HepG2 (cell line): ENCODE measurements around the gene TUBB3. TPM values are rescaled to one million over a fixed set of nuclear protein-coding genes. Genes with fewer than 3 reads are reported as not detected.

Experiments used
- HNRNPL ChIP-seq: fragments of 200-400 bp; formaldehyde crosslinking; IDR thresholded peaks from 2 replicates; pipeline ENCODE4 v1.6.1; 2017; ENCODE audit warnings: mild to moderate bottlenecking, low read depth, low read length
- NR2F2 ChIP-seq: IDR thresholded peaks from 2 replicates; pipeline ENCODE4 v1.6.1; 2012; ENCODE audit warnings: low read depth, inconsistent platforms, borderline replicate concordance
- ZC3H4 ChIP-seq: sonication (generic); formaldehyde crosslinking; IDR thresholded peaks from 2 replicates; pipeline ENCODE4 v1.4.0; 2020; ENCODE audit warnings: missing genetic modification reagents, borderline replicate concordance
- ZFP36L2 ChIP-seq: sonication (generic); formaldehyde crosslinking; IDR thresholded peaks from 2 replicates; pipeline ENCODE4 v1.4.0; 2020; ENCODE audit warnings: missing genetic modification reagents
- ZNF205 ChIP-seq: IDR thresholded peaks from 2 replicates; pipeline ENCODE4 v1.6.1; 2018; ENCODE audit warnings: missing biosample characterization, missing genetic modification reagents
- ZNF563 ChIP-seq: sonication (generic); formaldehyde crosslinking; IDR thresholded peaks from 2 replicates; pipeline ENCODE4 v1.8.0; 2022; ENCODE audit warnings: mild to moderate bottlenecking, moderate library complexity, missing genetic modification reagents
- ZNF841 ChIP-seq: sonication (generic); formaldehyde crosslinking; IDR thresholded peaks from 2 replicates; pipeline ENCODE4 v1.8.1; 2023; ENCODE audit warnings: missing genetic modification reagents, borderline replicate concordance
- polyA plus RNA-seq, 8 experiments: library from polyadenylated mRNA; depleted of rRNA in 3 of 8; stranded (reverse) in 7 of 8; unstranded in 1 of 8; fragments of >200 nt; fragmentation: Illumina TruSeq in 4 of 8; extraction: Trizol in 4 of 8; gene quantifications; 2 replicates each; pipeline versions ENCODE4 v1.2.1 to v1.2.3, GENCODE V29; 2011 to 2016; ENCODE audit warnings: low read depth in 4 of 8, missing spikeins in 1 of 8, mixed read lengths in 1 of 8; ENCODE audit not compliant: insufficient read depth in 1 of 8
- total RNA-seq, 5 experiments: library from RNA; depleted of rRNA; stranded (reverse); fragments of >200 nt; fragmentation: Illumina TruSeq; extraction: Trizol; gene quantifications; 2 replicates each; pipeline ENCODE4 v1.2.3, GENCODE V29; 2016; ENCODE audit warnings: low read depth in 1 of 5
- TF ChIP-seq, protein P1 (sequence below): sonication (generic); formaldehyde crosslinking; IDR thresholded peaks from 2 replicates; pipeline ENCODE4 v1.4.0; 2020; ENCODE audit warnings: mild to moderate bottlenecking, missing genetic modification reagents, borderline replicate concordance
- TF ChIP-seq, protein P2 (sequence below), 2 experiments: sonication (generic) in 1 of 2; formaldehyde crosslinking in 1 of 2; IDR thresholded peaks; 2 replicates each; pipeline versions ENCODE4 v1.5.1 to v1.6.1; 2011 to 2020; ENCODE audit warnings: borderline replicate concordance in 1 of 2, low read depth in 1 of 2, low read length in 1 of 2, mild to moderate bottlenecking in 1 of 2, missing genetic modification reagents in 1 of 2, moderate library complexity in 1 of 2
- TF ChIP-seq, protein P3 (sequence below): sonication (generic); formaldehyde crosslinking; IDR thresholded peaks from 2 replicates; pipeline ENCODE4 v1.8.1; 2023; ENCODE audit warnings: missing genetic modification reagents, mild to moderate bottlenecking, borderline replicate concordance
- TF ChIP-seq, protein P4 (sequence below): sonication (generic); formaldehyde crosslinking; IDR thresholded peaks from 2 replicates; pipeline ENCODE4 v1.4.0; 2020; ENCODE audit warnings: missing genetic modification reagents
- TF ChIP-seq, protein P5 (sequence below): IDR thresholded peaks from 2 replicates; pipeline ENCODE4 v1.4.0; 2020; ENCODE audit warnings: mild to moderate bottlenecking, missing genetic modification reagents

The TUBB3 gene
- total and polyA plus RNA-seq, 2 of the 13 experiments (the other 11 are each of a cell fraction or from before 2014, with no cell fraction given) = 110 to 185 TPM

DNA sequence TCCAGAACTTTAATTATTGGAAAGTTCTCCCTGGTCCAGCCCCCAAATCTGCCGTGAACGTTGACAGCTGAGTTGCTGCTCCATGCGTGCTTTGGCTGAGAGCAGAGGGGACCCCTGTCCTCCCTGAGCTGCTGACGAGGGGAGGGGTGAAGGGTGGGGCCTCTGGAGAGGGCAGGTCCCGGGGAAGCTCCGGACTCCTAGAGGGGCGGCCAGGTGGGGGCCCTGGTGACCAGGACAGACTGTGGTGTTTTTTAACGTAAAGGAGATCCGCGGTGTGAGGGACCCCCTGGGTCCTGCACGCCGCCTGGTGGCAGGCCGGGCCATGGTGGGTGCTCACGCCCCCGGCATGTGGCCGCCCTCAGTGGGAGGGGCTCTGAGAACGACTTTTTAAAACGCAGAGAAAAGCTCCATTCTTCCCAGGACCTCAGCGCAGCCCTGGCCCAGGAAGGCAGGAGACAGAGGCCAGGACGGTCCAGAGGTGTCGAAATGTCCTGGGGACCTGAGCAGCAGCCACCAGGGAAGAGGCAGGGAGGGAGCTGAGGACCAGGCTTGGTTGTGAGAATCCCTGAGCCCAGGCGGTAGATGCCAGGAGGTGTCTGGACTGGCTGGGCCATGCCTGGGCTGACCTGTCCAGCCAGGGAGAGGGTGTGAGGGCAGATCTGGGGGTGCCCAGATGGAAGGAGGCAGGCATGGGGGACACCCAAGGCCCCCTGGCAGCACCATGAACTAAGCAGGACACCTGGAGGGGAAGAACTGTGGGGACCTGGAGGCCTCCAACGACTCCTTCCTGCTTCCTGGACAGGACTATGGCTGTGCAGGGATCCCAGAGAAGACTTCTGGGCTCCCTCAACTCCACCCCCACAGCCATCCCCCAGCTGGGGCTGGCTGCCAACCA is 4.4 kb upstream of the TUBB3 start, which contains the start of gene MC1R (continued):
- TF ChIP-seq, protein P1, sequence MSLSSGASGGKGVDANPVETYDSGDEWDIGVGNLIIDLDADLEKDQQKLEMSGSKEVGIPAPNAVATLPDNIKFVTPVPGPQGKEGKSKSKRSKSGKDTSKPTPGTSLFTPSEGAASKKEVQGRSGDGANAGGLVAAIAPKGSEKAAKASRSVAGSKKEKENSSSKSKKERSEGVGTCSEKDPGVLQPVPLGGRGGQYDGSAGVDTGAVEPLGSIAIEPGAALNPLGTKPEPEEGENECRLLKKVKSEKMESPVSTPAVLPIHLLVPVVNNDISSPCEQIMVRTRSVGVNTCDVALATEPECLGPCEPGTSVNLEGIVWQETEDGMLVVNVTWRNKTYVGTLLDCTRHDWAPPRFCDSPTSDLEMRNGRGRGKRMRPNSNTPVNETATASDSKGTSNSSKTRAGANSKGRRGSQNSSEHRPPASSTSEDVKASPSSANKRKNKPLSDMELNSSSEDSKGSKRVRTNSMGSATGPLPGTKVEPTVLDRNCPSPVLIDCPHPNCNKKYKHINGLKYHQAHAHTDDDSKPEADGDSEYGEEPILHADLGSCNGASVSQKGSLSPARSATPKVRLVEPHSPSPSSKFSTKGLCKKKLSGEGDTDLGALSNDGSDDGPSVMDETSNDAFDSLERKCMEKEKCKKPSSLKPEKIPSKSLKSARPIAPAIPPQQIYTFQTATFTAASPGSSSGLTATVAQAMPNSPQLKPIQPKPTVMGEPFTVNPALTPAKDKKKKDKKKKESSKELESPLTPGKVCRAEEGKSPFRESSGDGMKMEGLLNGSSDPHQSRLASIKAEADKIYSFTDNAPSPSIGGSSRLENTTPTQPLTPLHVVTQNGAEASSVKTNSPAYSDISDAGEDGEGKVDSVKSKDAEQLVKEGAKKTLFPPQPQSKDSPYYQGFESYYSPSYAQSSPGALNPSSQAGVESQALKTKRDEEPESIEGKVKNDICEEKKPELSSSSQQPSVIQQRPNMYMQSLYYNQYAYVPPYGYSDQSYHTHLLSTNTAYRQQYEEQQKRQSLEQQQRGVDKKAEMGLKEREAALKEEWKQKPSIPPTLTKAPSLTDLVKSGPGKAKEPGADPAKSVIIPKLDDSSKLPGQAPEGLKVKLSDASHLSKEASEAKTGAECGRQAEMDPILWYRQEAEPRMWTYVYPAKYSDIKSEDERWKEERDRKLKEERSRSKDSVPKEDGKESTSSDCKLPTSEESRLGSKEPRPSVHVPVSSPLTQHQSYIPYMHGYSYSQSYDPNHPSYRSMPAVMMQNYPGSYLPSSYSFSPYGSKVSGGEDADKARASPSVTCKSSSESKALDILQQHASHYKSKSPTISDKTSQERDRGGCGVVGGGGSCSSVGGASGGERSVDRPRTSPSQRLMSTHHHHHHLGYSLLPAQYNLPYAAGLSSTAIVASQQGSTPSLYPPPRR (CRISPR knock-in tag) = 0 out of 2 replicates have a peak, but pooled peaks have one; percentile 50
- TF ChIP-seq ZFP36L2 = no peak
- TF ChIP-seq, protein P2, sequence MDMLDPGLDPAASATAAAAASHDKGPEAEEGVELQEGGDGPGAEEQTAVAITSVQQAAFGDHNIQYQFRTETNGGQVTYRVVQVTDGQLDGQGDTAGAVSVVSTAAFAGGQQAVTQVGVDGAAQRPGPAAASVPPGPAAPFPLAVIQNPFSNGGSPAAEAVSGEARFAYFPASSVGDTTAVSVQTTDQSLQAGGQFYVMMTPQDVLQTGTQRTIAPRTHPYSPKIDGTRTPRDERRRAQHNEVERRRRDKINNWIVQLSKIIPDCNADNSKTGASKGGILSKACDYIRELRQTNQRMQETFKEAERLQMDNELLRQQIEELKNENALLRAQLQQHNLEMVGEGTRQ (IDR thresholded peaks at IDR 0.05; ENCODE audit: low read depth, low read length) = no peak
- TF ChIP-seq, protein P2 (CRISPR knock-in tag; IDR thresholded peaks at IDR 0.05; ENCODE audit: borderline replicate concordance) = no peak; the same call in 1 of the 2 replicates
- peak; percentile 91 for TF ChIP-seq ZNF205 (CRISPR knock-in tag)
- no peak for TF ChIP-seq ZC3H4
- TF ChIP-seq, protein P3, sequence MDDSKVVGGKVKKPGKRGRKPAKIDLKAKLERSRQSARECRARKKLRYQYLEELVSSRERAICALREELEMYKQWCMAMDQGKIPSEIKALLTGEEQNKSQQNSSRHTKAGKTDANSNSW (CRISPR knock-in tag) = 0 out of 2 replicates have a peak, but pooled peaks have one; percentile 22
- TF ChIP-seq, protein P4, sequence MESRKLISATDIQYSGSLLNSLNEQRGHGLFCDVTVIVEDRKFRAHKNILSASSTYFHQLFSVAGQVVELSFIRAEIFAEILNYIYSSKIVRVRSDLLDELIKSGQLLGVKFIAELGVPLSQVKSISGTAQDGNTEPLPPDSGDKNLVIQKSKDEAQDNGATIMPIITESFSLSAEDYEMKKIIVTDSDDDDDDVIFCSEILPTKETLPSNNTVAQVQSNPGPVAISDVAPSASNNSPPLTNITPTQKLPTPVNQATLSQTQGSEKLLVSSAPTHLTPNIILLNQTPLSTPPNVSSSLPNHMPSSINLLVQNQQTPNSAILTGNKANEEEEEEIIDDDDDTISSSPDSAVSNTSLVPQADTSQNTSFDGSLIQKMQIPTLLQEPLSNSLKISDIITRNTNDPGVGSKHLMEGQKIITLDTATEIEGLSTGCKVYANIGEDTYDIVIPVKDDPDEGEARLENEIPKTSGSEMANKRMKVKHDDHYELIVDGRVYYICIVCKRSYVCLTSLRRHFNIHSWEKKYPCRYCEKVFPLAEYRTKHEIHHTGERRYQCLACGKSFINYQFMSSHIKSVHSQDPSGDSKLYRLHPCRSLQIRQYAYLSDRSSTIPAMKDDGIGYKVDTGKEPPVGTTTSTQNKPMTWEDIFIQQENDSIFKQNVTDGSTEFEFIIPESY = peak; percentile 85
- TF ChIP-seq, protein P5, sequence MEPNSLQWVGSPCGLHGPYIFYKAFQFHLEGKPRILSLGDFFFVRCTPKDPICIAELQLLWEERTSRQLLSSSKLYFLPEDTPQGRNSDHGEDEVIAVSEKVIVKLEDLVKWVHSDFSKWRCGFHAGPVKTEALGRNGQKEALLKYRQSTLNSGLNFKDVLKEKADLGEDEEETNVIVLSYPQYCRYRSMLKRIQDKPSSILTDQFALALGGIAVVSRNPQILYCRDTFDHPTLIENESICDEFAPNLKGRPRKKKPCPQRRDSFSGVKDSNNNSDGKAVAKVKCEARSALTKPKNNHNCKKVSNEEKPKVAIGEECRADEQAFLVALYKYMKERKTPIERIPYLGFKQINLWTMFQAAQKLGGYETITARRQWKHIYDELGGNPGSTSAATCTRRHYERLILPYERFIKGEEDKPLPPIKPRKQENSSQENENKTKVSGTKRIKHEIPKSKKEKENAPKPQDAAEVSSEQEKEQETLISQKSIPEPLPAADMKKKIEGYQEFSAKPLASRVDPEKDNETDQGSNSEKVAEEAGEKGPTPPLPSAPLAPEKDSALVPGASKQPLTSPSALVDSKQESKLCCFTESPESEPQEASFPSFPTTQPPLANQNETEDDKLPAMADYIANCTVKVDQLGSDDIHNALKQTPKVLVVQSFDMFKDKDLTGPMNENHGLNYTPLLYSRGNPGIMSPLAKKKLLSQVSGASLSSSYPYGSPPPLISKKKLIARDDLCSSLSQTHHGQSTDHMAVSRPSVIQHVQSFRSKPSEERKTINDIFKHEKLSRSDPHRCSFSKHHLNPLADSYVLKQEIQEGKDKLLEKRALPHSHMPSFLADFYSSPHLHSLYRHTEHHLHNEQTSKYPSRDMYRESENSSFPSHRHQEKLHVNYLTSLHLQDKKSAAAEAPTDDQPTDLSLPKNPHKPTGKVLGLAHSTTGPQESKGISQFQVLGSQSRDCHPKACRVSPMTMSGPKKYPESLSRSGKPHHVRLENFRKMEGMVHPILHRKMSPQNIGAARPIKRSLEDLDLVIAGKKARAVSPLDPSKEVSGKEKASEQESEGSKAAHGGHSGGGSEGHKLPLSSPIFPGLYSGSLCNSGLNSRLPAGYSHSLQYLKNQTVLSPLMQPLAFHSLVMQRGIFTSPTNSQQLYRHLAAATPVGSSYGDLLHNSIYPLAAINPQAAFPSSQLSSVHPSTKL (CRISPR knock-in tag) = peak; percentile 61
- TF ChIP-seq ZNF841 = 0 out of 2 replicates have a peak, but pooled peaks have one; percentile 53
- peak; percentile 77; the same call in 1 of the 2 replicates for TF ChIP-seq ZNF563 (CRISPR knock-in tag)
- TF ChIP-seq HNRNPL = peak; percentile 65; the same call in 1 of the 2 replicates
- TF ChIP-seq NR2F2 = no peak
